ENCODE data around the gene MVB12B.
A peak's percentile ranks its signal among the peaks of the same experiment; 100 is the strongest.

- TF ChIP-seq CTCF (IDR thresholded peaks at IDR 0.05) (peak; percentile 54 to 74), POLR2AphosphoS5 (IDR thresholded peaks at IDR 0.05) (no peak), EP300 (IDR thresholded peaks at IDR 0.05) (no peak)
Observed at GRCh38 chr9:126301985-126302603, 24.5 kb upstream of the MVB12B start.
